Fibroblast of upper back skin (primary cell): Measurements from ENCODE around the gene TRPC5OS.

ENCODE experiments used
- DNase-seq: peaks from one replicate; pipeline ENCODE4 v3.0.0-alpha.2; 2013

Gene TRPC5OS

DNA sequence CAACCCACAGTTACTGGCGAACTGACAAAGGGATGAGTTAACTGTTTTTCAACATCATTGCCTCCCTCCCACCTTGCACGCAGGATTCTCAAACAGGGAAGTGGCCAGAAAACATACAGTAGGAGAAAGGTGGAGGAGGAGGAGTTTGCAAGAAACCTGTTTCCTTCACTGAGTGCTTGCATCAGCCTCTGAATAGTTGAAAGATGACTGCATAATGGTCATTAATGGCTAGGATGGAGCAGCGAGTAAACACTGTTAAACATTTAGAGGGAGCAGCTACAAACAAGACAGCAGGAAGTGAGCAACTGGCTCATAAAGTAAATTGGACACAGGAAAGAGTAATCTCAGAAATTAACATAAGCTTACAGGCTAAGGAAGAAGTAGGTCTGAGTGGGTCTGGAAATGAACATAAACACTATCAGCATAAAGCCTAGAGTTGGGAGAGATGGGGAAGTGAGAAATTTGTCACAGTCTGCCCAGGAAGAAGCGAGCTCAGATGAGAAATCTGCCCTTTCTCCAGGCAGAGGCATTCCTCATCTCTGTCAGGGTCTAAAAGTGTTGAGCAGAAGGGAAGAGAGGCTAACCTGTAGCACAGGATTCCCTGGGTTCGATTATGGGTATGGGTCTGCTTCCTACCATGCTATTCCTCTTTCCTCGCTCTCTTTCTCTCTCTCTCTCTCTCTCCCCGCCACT lies 38.6 kb downstream of the TRPC5OS start:
- DNase-seq, result no peak

DNA sequence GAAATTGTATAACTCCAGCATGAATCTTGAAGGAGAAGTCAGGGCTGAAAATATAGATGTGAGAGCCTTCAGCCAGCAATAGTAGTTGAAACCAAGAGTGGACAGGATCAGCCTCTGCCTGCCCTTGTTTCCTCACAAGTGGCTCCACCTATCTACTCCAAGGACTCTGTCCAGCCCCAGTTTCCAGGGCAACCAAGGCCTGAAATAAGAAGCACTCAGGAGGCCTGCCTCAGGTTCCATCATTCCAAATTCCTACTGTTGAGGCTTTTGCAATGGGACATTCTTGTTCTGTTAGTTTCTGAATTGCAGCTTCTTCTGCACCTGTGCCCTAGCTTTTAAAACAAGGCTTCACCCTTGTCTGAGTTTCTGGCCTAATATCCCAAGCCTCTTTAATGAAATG lies 41.6 kb downstream of the TRPC5OS start:
- DNase-seq, result no peak

DNA sequence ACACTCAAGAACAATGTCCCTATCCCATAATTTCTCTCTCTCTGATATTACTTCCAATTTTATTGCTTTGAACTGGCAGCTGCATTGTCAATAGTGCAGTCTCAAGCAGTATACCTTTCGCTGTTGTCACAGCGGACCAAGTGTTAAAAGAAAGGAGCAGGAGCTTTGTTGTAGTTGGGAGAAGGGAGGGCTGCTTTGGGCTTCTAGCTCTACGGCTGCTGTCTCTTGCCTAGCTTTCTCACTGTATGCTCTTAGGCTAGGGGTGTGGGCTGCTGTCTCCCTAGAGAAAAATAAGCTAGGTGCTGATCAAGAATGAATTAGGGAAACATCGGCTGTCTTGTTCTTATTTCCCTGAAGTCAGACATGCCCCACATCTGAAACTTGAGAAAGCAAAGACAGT lies 52.5 kb downstream of the TRPC5OS start:
- DNase-seq, result no peak
